Mucosa of rectum (tissue), 2 donors: ENCODE measurements around the gene RBKS.
A peak's percentile ranks its signal among the peaks of the same experiment; 100 is the strongest.
"Not testable (repeated sequence)": the region's sequence is repeated elsewhere in the genome, so short reads cannot be mapped to it uniquely, and the experiment has no call there.

Experiments
- H3K27ac ChIP-seq, 2 donors: one replicate each; pipeline ENCODE4 v1.7.0; 2013; ENCODE audit warnings: inconsistent platforms in 2 of 2, low read depth in 2 of 2, low read length in 2 of 2
- H3K27me3 ChIP-seq, 2 donors: one replicate each; pipeline ENCODE4 v1.7.0; 2013; ENCODE audit warnings: low read length in 2 of 2; ENCODE audit not compliant: control insufficient read depth in 2 of 2, insufficient read depth in 2 of 2
- H3K36me3 ChIP-seq, 2 donors: one replicate each; pipeline ENCODE4 v1.7.0; 2013; ENCODE audit warnings: low read length in 2 of 2; ENCODE audit not compliant: control insufficient read depth in 2 of 2, insufficient read depth in 2 of 2
- H3K4me1 ChIP-seq, 2 donors: one replicate each; pipeline ENCODE4 v1.7.0; 2013; ENCODE audit warnings: low read length in 2 of 2, mild to moderate bottlenecking in 1 of 2; ENCODE audit not compliant: control insufficient read depth in 2 of 2, insufficient read depth in 2 of 2
- H3K4me3 ChIP-seq, 2 donors: one replicate each; pipeline ENCODE4 v1.7.0; 2013; ENCODE audit warnings: low read length in 2 of 2
- H3K9ac ChIP-seq, 2 donors: one replicate each; pipeline ENCODE4 v1.7.0; 2013; ENCODE audit warnings: low read length in 2 of 2, low read depth in 1 of 2, mild to moderate bottlenecking in 1 of 2
- H3K9me3 ChIP-seq, 2 donors: one replicate each; pipeline ENCODE4 v1.7.0; 2013; ENCODE audit warnings: low read length in 2 of 2; ENCODE audit not compliant: control insufficient read depth in 2 of 2
- donor health status: healthy.
- donor health status: Normal muscosa, but diverticular disease.

RBKS gene

GRCh38 chr2:27762951-27763906, 127.0 kb downstream of the RBKS start:
- Histone ChIP-seq H3K4me1 (peaks cover 0 to 9% of the 10 kb centered on the region in 2 donors), H3K36me3 (no peaks in the 10 kb centered on the region), H3K27ac (no peak overlapping the region), H3K9me3 (no peaks in the 10 kb centered on the region), H3K4me3 (no peak overlapping the region), H3K27me3 (no peaks in the 10 kb centered on the region), H3K9ac (no peak overlapping the region)

GRCh38 chr2:27756544-27757498, 133.4 kb downstream of the RBKS start:
- Histone ChIP-seq H3K27me3 (no peaks in the 10 kb centered on the region), H3K4me3 (no peak overlapping the region), H3K9ac (no peak overlapping the region), H3K27ac (no peak overlapping the region), H3K36me3 (no peaks in the 10 kb centered on the region), H3K9me3 (no peaks in the 10 kb centered on the region), H3K4me1 (no peaks in the 10 kb centered on the region)

GRCh38 chr2:27756091-27756490, 134.1 kb downstream of the RBKS start:
- Histone ChIP-seq H3K27ac (no peak overlapping the region), H3K4me1 (no peaks in the 10 kb centered on the region)

GRCh38 chr2:27754831-27755230, 135.4 kb downstream of the RBKS start:
- no peaks in the 10 kb centered on the region for H3K4me1 ChIP-seq
- no peaks in the 10 kb centered on the region for H3K36me3 ChIP-seq
- H3K9me3 ChIP-seq, result no peaks in the 10 kb centered on the region
- H3K9ac ChIP-seq, result no peak overlapping the region
- no peaks in the 10 kb centered on the region for H3K27me3 ChIP-seq
- no peak overlapping the region for H3K27ac ChIP-seq
- H3K4me3 ChIP-seq, result no peak overlapping the region

More at GRCh38 chr2:27756091-27756490, 134.1 kb downstream of the RBKS start:
- Histone ChIP-seq H3K27me3 (no peaks in the 10 kb centered on the region), H3K36me3 (no peaks in the 10 kb centered on the region), H3K4me3 (no peak overlapping the region), H3K9ac (no peak overlapping the region), H3K9me3 (no peaks in the 10 kb centered on the region)

- Histone ChIP-seq H3K36me3 (no peaks in the 10 kb centered on the region), H3K9ac (no peak overlapping the region), H3K27ac (no peak overlapping the region)
Measured at GRCh38 chr2:27754138-27754588, 136.0 kb downstream of the RBKS start.

GRCh38 chr2:27752551-27753237, 137.5 kb downstream of the RBKS start:
- Histone ChIP-seq H3K4me3 (peak overlapping the region; percentile 34 to 59), H3K4me1 (no peaks in the 10 kb centered on the region), H3K36me3 (no peaks in the 10 kb centered on the region), H3K9me3 (peaks cover 0 to 4% of the 10 kb centered on the region in 2 donors), H3K9ac (peak overlapping the region in 1 of 2 donors; percentile 23), H3K27ac (peak overlapping the region in 1 of 2 donors; percentile 38), H3K27me3 (no peaks in the 10 kb centered on the region)

More at GRCh38 chr2:27754138-27754588, 136.0 kb downstream of the RBKS start:
- Histone ChIP-seq H3K9me3 (no peaks in the 10 kb centered on the region), H3K4me1 (no peaks in the 10 kb centered on the region), H3K4me3 (no peak overlapping the region), H3K27me3 (no peaks in the 10 kb centered on the region)

- H3K27me3 ChIP-seq, result no peaks in the 10 kb centered on the region
- no peak overlapping the region for H3K9ac ChIP-seq
- no peak overlapping the region for H3K27ac ChIP-seq
- H3K4me1 ChIP-seq, result no peaks in the 10 kb centered on the region
- no peak overlapping the region for H3K4me3 ChIP-seq
- no peaks in the 10 kb centered on the region for H3K36me3 ChIP-seq
- H3K9me3 ChIP-seq, result peaks cover 0 to 4% of the 10 kb centered on the region in 2 donors
Measured at GRCh38 chr2:27751377-27751776, 138.8 kb downstream of the RBKS start.

- H3K27ac ChIP-seq, H3K9me3 ChIP-seq, H3K4me1 ChIP-seq, H3K9ac ChIP-seq, H3K27me3 ChIP-seq, H3K4me3 ChIP-seq, H3K36me3 ChIP-seq: not testable (repeated sequence)
Measured at GRCh38 chr2:27748803-27749554, 141.2 kb downstream of the RBKS start.

- no peak overlapping the region for H3K27ac ChIP-seq
Measured at GRCh38 chr2:27747827-27748352, 142.3 kb downstream of the RBKS start.

More at GRCh38 chr2:27747827-27748352, 142.3 kb downstream of the RBKS start:
- Histone ChIP-seq H3K36me3 (no peaks in the 10 kb centered on the region), H3K27me3 (no peaks in the 10 kb centered on the region), H3K9me3 (peaks cover 0 to 4% of the 10 kb centered on the region in 2 donors), H3K4me1 (no peaks in the 10 kb centered on the region), H3K4me3 (no peak overlapping the region), H3K9ac (no peak overlapping the region)
